HL-60/S4 treated with phorbol 12-myristate 13-acetate at 8.2 ng/mL for 4 days and 3 days (cell line): ENCODE results near the gene PSMB2.
"Not testable (repeated sequence)": the region's sequence is repeated elsewhere in the genome, so short reads cannot be mapped to it uniquely, and the experiment has no call there.

Experiments used
- in situ Hi-C: fragments of 300-500 bp; cut with MboI; formaldehyde crosslinking; loops from 2 replicates; pipeline ENCODE4 v1.15.0; 2022; ENCODE audit warnings: low sequenced_read_pairs

The PSMB2 gene

GRCh38 chr1:35594005-35594760 lies 47.1 kb downstream of the PSMB2 start:
- in situ Hi-C loops, result no loop called here

GRCh38 chr1:35592991-35593769 lies 48.1 kb downstream of the PSMB2 start:
- in situ Hi-C loops, result no loop called here

GRCh38 chr1:35591211-35591610 lies 50.1 kb downstream of the PSMB2 start:
- in situ Hi-C loops, result no loop called here

DNA sequence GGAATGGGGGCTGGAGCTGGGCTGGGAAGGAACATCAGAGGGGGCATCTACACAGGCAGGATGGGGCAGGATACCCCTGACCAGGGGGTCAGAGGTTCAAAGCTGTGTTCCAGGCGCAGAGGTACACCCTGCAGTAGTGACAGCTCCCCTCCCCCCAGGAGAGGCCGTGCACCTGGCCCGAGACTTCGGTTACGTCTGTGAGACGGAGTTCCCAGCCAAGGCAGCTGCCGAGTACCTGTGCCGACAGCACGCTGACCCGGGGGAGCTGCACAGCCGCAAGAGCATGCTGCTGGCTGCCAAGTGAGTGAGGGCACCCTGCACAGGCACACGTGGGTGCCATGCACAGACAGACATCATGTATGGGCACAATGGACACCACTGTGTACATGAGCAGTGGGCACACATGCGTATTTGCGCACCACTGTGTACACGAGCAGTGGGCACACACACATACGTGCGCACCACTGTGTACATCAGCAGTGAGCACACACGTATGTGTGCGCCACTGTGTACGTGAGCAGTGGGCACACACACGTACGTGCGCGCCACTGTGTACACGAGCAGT lies 50.8 kb downstream of the PSMB2 start:
- in situ Hi-C loops, result no loop called here

DNA sequence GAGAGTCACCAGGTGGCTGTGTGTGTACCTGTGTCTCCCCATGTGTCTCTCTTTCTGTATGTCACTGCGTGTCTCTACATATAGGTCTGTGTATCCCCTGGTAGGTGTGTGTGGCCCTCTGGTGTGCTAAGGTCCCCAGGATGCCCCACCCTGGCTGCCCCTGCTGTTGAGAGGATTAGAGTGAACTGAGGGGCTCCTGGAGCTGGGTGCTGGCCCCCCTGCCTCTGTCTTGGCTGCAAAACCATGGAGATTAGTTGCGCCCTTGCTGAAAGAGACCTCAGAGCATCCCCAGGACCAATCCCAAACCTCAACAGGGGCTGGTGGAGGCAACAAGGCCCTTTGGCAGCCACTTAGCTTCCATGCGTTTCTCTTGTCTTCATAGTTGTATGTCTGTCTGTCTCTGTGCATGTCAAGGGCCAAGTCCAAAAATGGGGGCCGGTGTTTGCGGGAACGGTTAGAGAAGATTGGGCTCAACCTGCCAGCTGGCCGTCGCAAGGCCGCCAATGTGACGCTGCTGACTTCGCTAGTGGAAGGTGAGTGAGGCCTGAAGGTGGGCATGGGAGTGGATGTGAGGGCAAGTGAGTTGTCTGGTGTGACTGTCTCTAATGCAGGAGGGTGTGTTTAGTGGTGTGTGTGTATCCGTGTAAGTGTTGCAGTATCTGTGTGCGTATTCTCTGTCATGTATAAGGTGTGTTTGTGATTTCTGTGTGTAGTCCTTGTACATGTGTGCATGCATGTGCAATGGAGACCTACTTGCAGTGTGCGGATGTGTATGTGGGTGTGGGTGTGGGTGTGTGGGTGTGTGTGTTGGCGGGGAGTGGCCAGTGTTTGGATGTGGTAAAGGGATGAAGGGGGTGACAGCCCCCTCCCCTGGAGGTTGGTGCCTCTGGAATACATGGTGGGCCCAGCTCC lies 51.6 kb downstream of the PSMB2 start:
- in situ Hi-C loops, result no loop called here

DNA sequence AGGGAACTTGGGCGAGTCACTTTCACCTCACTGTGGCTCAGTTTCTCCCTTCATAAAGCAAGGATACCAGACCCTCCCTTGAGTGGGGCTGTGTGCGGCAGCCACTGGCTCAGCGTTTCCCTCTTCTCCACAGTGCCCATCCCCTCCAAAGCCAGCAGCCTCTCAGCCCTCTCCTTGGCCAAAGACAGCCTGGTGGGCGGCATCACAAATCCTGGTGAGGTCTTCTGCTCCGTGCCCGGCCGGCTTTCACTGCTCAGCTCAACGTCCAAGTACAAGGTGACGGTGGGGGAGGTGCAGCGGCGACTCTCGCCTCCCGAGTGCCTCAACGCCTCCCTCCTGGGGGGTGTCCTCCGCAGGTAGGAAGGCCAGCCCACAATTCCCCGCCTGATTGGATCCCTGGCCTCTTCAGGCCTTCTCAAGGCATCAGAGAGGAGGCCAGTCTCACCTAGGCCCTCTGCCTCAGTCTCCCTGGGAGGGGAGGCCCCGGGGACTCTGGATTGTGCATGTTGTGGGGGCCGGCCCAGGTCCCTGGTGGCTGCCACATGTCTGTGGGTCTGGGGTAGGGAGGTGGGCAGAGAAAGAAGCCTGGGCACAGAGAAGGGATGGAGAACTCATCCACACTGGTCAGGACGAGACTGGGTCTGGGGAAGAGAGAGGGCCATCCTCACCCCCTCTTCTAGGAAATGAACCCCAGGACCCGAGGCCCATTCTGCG lies 53.0 kb downstream of the PSMB2 start:
- in situ Hi-C loops, result no loop called here

GRCh38 chr1:35587736-35588135 lies 53.6 kb downstream of the PSMB2 start:
- in situ Hi-C loops, result no loop called here

GRCh38 chr1:35586808-35587207 lies 54.5 kb downstream of the PSMB2 start:
- in situ Hi-C loops, result no loop called here

- in situ Hi-C loops, result not testable (repeated sequence)
These were observed 55.5 kb downstream of the PSMB2 start for GRCh38 chr1:35585805-35586204.

DNA sequence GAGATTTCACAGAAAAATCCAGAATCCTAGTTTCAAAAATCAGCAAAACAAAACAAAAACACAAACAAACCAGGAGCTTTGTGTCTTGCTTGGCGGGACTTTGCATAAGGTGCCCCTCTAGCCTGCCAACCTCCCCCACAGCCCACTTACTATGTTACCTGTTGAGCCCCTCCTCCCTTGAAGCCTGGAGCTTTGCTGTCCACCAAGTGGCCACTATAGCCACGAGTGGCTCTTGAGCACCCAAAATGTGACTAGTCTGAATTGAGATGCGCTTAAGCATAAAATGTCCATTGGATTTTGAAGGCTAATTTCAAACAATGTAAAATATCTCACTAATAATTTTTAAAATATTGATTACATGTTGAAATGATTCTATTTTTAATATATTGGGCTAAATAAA lies 56.0 kb downstream of the PSMB2 start:
- in situ Hi-C loops, result no loop called here

DNA sequence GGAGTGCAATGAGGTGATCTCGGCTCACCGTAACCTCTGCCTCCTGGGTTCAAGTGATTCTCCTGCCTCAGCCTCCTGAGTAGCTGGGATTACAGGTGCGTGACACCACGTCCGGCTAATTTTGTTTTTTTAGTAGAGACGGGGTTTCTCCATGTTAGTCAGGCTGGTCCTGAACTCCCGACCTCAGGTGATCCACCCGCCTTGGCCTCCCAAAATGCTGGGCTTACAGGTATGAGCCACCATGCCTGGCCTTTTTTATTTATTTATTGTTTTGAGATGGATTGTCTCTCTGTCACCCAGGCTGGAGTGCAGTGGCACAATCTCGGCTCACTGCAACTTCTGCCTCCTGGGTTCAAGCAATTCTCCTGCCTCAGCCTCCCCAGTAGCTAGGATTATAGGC lies 59.7 kb downstream of the PSMB2 start:
- in situ Hi-C loops, result not testable (repeated sequence)

DNA sequence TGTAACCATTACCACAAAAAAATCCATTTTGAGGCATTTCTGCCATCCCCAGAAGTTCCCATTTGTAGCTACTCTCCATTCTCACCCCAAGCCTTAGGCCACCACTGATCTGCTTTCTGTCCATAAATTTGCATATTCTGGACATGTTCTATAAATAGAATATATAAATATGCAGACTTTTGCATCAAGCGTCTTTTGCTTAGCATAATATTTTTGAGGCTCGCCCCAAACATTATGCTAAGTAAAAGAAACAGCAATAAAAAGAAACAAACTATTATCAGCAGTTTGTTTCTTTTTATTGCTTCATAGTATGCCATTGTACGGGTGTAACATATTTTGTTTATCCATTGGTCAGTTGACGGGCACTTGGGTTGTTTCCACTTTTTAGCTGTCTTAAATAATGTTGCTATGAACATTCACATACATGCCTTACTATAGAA lies 60.4 kb downstream of the PSMB2 start:
- in situ Hi-C loops, result no loop called here

GRCh38 chr1:35577071-35577998 lies 64.0 kb downstream of the PSMB2 start:
- in situ Hi-C loops, result no loop called here

- in situ Hi-C loops, result not testable (repeated sequence)
These were observed 64.6 kb downstream of the PSMB2 start for GRCh38 chr1:35576766-35577070.

- in situ Hi-C loops, result no loop called here
These were observed 65.1 kb downstream of the PSMB2 start for GRCh38 chr1:35576061-35576765.

- in situ Hi-C loops, result no loop called here
These were observed 65.8 kb downstream of the PSMB2 start for GRCh38 chr1:35575416-35575958.

- in situ Hi-C loops, result no loop called here
These were observed 66.5 kb downstream of the PSMB2 start for GRCh38 chr1:35574655-35575415.
